Retinal pigment epithelial cell (primary cell): ENCODE measurements around the gene DSG1.
"Not testable (repeated sequence)": the region's sequence is repeated elsewhere in the genome, so short reads cannot be mapped to it uniquely, and the experiment has no call there.

Source experiments
- DNase-seq: peaks from one replicate; pipeline ENCODE4 v3.0.0-alpha.2; 2010; ENCODE audit warnings: low read depth
- H3K4me3 ChIP-seq: 2 replicates; pipeline ENCODE4 v1.5.1; 2011; ENCODE audit warnings: mild to moderate bottlenecking, low read length, control low read depth, moderate library complexity
- CTCF ChIP-seq: conservative IDR thresholded peaks from 2 replicates; pipeline ENCODE4 v1.5.1; 2011; ENCODE audit warnings: low read depth, low read length, control low read depth, inconsistent platforms

DSG1 gene

DNA sequence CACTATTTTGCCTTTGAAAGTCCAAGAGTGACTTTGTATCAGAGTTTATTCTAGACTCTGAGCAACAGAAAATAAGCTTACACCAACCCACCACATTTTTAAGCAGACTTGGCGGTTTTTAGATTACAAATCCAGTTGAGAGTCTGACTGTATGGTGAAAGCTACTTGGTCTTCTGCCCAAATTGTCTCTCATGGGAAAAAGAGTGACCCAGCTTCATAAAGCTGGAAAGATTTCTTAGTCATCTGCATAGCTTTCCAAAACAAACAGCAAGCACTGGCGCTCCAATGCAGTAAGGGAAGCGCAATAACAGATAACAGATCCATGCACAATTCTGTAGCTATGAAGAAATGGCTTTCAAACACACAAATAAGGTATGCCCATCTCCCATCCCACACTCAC lies 7.1 kb downstream of the DSG1 start:
- H3K4me3 ChIP-seq, result no peak overlapping the region
- TF ChIP-seq CTCF, result no peak
- DNase-seq, result peak; percentile 61

GRCh38 chr18:31329787-31330438 lies 12.0 kb downstream of the DSG1 start:
- no peak overlapping the region for H3K4me3 ChIP-seq
- TF ChIP-seq CTCF, result no peak
- DNase-seq, result no peak

- TF ChIP-seq CTCF, result no peak
- no peak for DNase-seq
- H3K4me3 ChIP-seq, result no peak overlapping the region
Measured at GRCh38 chr18:31343454-31343853, 25.5 kb downstream of the DSG1 start.

GRCh38 chr18:31353336-31353735 lies 35.4 kb downstream of the DSG1 start:
- not testable (repeated sequence) for H3K4me3 ChIP-seq, DNase-seq

GRCh38 chr18:31354990-31355389 lies 37.0 kb downstream of the DSG1 start:
- no peak for DNase-seq
- no peak for TF ChIP-seq CTCF
- no peak overlapping the region for H3K4me3 ChIP-seq

GRCh38 chr18:31356025-31356424 lies 38.1 kb downstream of the DSG1 start:
- no peak for TF ChIP-seq CTCF
- no peak overlapping the region for H3K4me3 ChIP-seq

DNA sequence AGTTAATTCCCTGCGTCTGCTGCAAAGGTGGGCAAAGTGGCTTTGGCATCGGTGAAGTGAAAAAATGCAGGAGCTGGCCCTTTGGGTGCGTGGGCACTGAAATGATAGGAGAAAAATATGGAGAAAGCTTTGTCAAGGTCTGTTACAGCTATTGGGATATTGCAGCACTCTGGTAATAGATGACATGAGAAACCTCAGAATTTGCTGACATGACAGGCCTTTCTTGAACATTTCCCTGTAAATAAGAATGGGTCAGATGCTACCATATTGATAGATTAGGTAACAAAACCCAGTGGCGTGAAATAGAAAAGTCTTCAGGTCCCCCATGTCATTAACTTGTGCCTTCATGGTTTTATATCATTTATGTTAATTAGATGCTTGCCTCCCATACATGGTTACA lies 46.2 kb downstream of the DSG1 start:
- TF ChIP-seq CTCF, result no peak
- H3K4me3 ChIP-seq, result no peak overlapping the region
- no peak for DNase-seq

More at GRCh38 chr18:31356025-31356424, 38.1 kb downstream of the DSG1 start:
- DNase-seq, result no peak
